ENCODE data around the gene MRPL41.

Gene MRPL41

DNA sequence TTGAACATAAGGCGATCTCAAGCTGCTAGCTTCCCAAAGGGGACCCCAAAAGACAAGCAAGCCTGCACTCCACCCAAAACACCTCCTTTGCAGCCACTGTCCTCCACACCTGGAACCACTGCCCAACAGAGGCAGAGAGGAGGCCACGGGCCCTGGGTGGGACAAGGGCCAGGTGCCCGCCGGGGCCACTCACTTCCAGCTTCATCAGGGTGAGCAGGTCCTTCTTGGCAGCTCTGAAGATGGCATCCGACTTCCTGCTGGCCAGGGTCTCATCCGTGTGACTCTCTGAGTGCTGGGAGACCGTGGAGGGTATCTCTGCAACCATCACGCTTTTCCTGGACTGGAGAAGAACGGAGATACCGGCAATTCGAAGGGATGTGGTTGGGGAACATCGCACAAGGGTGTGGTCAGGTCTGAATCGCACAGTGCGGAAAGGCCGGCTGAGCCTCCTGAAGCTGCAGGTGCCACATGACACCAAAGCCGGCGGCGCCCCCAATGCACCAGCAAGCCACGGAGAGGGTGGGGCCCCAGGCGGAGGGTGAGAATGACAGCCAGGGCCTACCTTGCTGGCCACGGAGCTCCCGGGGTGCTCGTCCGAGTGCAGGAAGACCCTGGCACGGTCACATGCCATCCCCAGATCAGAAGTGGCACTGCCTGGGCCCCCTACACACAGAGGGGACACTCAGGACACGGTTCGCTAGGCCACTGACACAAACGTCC, 46.1 kb upstream of the MRPL41 start:
- Histone ChIP-seq H4K8ac (ENCODE audit: low read depth, low read length) (no peak overlapping the region), H2BK5ac (ENCODE audit: low read length) (no peak overlapping the region), H2BK15ac (ENCODE audit: low read length) (no peak overlapping the region), H3K4ac (ENCODE audit: low read length) (no peak overlapping the region), H3K4me3 (ENCODE audit: low read length in 2 of 2) (peak overlapping the region in 1 of 2 donors; percentile 11), H3K4me2 (ENCODE audit: insufficient read depth, low read length, poor library complexity, severe bottlenecking) (no peak overlapping the region), H2AK5ac (ENCODE audit: low read depth, low read length) (no peak overlapping the region), H3K9me3 (replicated peaks in 1 of 2; ENCODE audit: control insufficient read depth in 2 of 2, insufficient read depth in 1 of 2, low read depth in 1 of 2, low read length in 2 of 2) (peaks cover 0 to 16% of the 10 kb centered on the region in 2 donors), H2BK120ac (ENCODE audit: low read depth, low read length) (no peak overlapping the region), H3K4me1 (ENCODE audit: control insufficient read depth in 2 of 2, insufficient read depth in 1 of 2, low read depth in 1 of 2, low read length in 2 of 2) (no peaks in the 10 kb centered on the region), H3K18ac (ENCODE audit: low read length) (no peak overlapping the region), H4K91ac (ENCODE audit: low read depth, low read length, poor library complexity) (no peak overlapping the region), H2AFZ (ENCODE audit: low read length) (no peak overlapping the region), H3K79me1 (ENCODE audit: low read depth, low read length) (no peaks in the 10 kb centered on the region), H3K9ac (ENCODE audit: low read depth, low read length, poor library complexity) (no peak overlapping the region), H3K23ac (ENCODE audit: low read depth, low read length, poor library complexity) (peak overlapping the region; percentile 23), H3K14ac (ENCODE audit: low read length) (peak overlapping the region; percentile 58), H3K27me3 (ENCODE audit: control insufficient read depth in 3 of 3, insufficient read depth in 3 of 3, low read depth in 1 of 3, low read length in 3 of 3) (no peaks in the 10 kb centered on the region), H3K27ac (replicated peaks; ENCODE audit: low read length) (no peak overlapping the region), H3K36me3 (replicated peaks in 1 of 2; ENCODE audit: control insufficient read depth in 2 of 2, insufficient read depth in 2 of 2, low read length in 2 of 2) (no peaks in the 10 kb centered on the region), H2BK12ac (ENCODE audit: low read length) (no peak overlapping the region)
- no CpG with 5 or more reads among the region's 28 CpGs for WGBS, 2 donors (ENCODE audit: extremely low coverage in 2 of 2, insufficient read length in 2 of 2, insufficient replicate concordance in 1 of 2)
- no peak for DNase-seq (ENCODE audit: low spot score)

DNA sequence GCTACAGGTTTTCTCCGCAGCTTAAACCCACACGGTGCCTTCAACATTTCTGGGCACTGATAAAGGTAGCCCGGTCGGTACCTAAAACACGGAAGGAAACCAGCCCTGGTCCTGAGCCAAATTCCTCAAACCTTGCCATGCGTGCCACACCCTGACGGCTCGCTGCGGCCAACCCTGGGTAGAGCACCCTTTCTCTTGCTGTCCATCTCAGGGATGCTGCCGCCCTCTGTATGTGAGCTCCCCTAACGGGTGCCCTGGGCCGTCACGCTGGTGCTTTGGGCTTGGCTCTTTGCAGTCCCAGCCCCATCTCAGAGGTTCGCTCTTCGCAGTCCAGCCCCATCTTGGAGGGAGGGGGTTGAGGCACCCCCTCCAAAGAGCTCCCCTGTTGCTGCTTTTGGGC, 45.4 kb upstream of the MRPL41 start:
- Histone ChIP-seq H2BK12ac (ENCODE audit: low read length) (no peak overlapping the region), H3K4me3 (ENCODE audit: low read length in 2 of 2) (peak overlapping the region in 1 of 2 donors; percentile 34), H2BK15ac (ENCODE audit: low read length) (no peak overlapping the region), H3K79me1 (ENCODE audit: low read depth, low read length) (no peaks in the 10 kb centered on the region), H3K27me3 (ENCODE audit: control insufficient read depth in 3 of 3, insufficient read depth in 3 of 3, low read depth in 1 of 3, low read length in 3 of 3) (no peaks in the 10 kb centered on the region), H4K8ac (ENCODE audit: low read depth, low read length) (no peak overlapping the region), H3K27ac (replicated peaks; ENCODE audit: low read length) (no peak overlapping the region), H2AFZ (ENCODE audit: low read length) (no peak overlapping the region), H3K4me2 (ENCODE audit: insufficient read depth, low read length, poor library complexity, severe bottlenecking) (no peak overlapping the region), H4K91ac (ENCODE audit: low read depth, low read length, poor library complexity) (no peak overlapping the region), H3K9ac (ENCODE audit: low read depth, low read length, poor library complexity) (no peak overlapping the region), H3K9me3 (replicated peaks in 1 of 2; ENCODE audit: control insufficient read depth in 2 of 2, insufficient read depth in 1 of 2, low read depth in 1 of 2, low read length in 2 of 2) (peaks cover 0 to 16% of the 10 kb centered on the region in 2 donors), H3K18ac (ENCODE audit: low read length) (peak overlapping the region; percentile 42), H3K4me1 (ENCODE audit: control insufficient read depth in 2 of 2, insufficient read depth in 1 of 2, low read depth in 1 of 2, low read length in 2 of 2) (no peaks in the 10 kb centered on the region), H3K36me3 (replicated peaks in 1 of 2; ENCODE audit: control insufficient read depth in 2 of 2, insufficient read depth in 2 of 2, low read length in 2 of 2) (no peaks in the 10 kb centered on the region), H3K14ac (ENCODE audit: low read length) (no peak overlapping the region), H2BK120ac (ENCODE audit: low read depth, low read length) (peak overlapping the region; percentile 17), H3K4ac (ENCODE audit: low read length) (no peak overlapping the region), H2AK5ac (ENCODE audit: low read depth, low read length) (no peak overlapping the region), H2BK5ac (ENCODE audit: low read length) (no peak overlapping the region), H3K23ac (ENCODE audit: low read depth, low read length, poor library complexity) (peak overlapping the region; percentile 5)
- no peak for DNase-seq (ENCODE audit: low spot score)
- WGBS, 2 donors (ENCODE audit: extremely low coverage in 2 of 2, insufficient read length in 2 of 2, insufficient replicate concordance in 1 of 2) = no CpG with 5 or more reads among the region's 15 CpGs

DNA sequence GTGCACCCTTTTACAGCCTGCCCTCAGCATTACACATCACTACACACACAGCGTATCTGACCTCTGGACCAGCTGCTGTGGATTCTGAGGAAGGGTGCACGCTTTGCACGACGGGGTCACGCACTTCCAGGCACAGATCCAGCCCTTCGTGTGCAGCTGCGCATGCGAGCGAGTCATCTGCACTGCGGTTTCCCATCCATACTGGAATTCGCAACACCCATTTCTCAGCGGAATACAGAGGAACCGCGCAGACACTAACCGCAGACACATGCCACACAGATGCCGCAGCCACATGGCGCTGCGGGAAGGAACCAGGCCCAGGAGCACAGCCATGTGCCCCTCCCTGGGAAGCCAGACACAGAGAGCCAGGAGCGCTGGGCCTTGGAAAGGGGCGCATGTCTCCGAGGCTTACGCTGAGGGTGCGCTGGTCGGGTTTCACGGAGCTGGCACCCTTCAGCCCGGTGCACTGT, 44.9 kb upstream of the MRPL41 start:
- peak overlapping the region in 1 of 2 donors; percentile 34 for H3K4me3 ChIP-seq (ENCODE audit: low read length in 2 of 2)
- H3K4me2 ChIP-seq (ENCODE audit: insufficient read depth, low read length, poor library complexity, severe bottlenecking) = no peak overlapping the region
- no peak for DNase-seq (ENCODE audit: low spot score)
- no CpG with 5 or more reads among the region's 26 CpGs for WGBS, 2 donors (ENCODE audit: extremely low coverage in 2 of 2, insufficient read length in 2 of 2, insufficient replicate concordance in 1 of 2)
- H4K8ac ChIP-seq (ENCODE audit: low read depth, low read length) = no peak overlapping the region
- H3K27me3 ChIP-seq (ENCODE audit: control insufficient read depth in 3 of 3, insufficient read depth in 3 of 3, low read depth in 1 of 3, low read length in 3 of 3) = no peaks in the 10 kb centered on the region
- peak overlapping the region; percentile 5 for H3K23ac ChIP-seq (ENCODE audit: low read depth, low read length, poor library complexity)
- H4K91ac ChIP-seq (ENCODE audit: low read depth, low read length, poor library complexity) = no peak overlapping the region
- H2BK120ac ChIP-seq (ENCODE audit: low read depth, low read length) = no peak overlapping the region
- H3K36me3 ChIP-seq (replicated peaks in 1 of 2; ENCODE audit: control insufficient read depth in 2 of 2, insufficient read depth in 2 of 2, low read length in 2 of 2) = no peaks in the 10 kb centered on the region
- H3K4ac ChIP-seq (ENCODE audit: low read length) = peak overlapping the region; percentile 85
- H3K4me1 ChIP-seq (ENCODE audit: control insufficient read depth in 2 of 2, insufficient read depth in 1 of 2, low read depth in 1 of 2, low read length in 2 of 2) = no peaks in the 10 kb centered on the region
- H3K18ac ChIP-seq (ENCODE audit: low read length) = no peak overlapping the region
- H3K9me3 ChIP-seq (replicated peaks in 1 of 2; ENCODE audit: control insufficient read depth in 2 of 2, insufficient read depth in 1 of 2, low read depth in 1 of 2, low read length in 2 of 2) = peaks cover 0 to 16% of the 10 kb centered on the region in 2 donors
- no peak overlapping the region for H3K27ac ChIP-seq (replicated peaks; ENCODE audit: low read length)
- H2BK5ac ChIP-seq (ENCODE audit: low read length) = no peak overlapping the region
- no peak overlapping the region for H2BK15ac ChIP-seq (ENCODE audit: low read length)
- no peak overlapping the region for H3K14ac ChIP-seq (ENCODE audit: low read length)
- no peak overlapping the region for H2BK12ac ChIP-seq (ENCODE audit: low read length)
- H3K79me1 ChIP-seq (ENCODE audit: low read depth, low read length) = no peaks in the 10 kb centered on the region
- no peak overlapping the region for H2AFZ ChIP-seq (ENCODE audit: low read length)
- H3K9ac ChIP-seq (ENCODE audit: low read depth, low read length, poor library complexity) = peak overlapping the region; percentile 54
- no peak overlapping the region for H2AK5ac ChIP-seq (ENCODE audit: low read depth, low read length)

DNA sequence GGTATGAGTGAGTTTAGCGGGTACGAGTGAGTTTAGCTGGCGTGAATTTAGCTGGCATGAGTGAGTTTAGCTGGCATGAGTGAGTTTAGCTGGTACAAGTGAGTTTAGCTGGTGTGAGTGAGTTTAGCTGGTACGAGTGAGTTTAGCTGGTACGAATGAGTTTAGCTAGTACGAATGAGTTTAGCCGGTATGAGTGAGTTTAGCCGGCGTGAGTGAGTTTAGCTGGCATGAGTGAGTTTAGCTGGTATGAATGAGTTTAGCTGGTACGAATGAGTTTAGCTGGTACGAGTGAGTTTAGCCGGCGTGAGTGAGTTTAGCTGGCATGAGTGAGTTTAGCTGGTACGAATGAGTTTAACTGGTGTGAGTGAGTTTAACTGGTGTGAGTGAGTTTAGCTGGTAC, 42.5 kb upstream of the MRPL41 start:
- no peak overlapping the region for H3K14ac ChIP-seq (ENCODE audit: low read length)
- H4K8ac ChIP-seq (ENCODE audit: low read depth, low read length) = no peak overlapping the region
- H2BK120ac ChIP-seq (ENCODE audit: low read depth, low read length) = no peak overlapping the region
- H2BK15ac ChIP-seq (ENCODE audit: low read length) = no peak overlapping the region
- no peaks in the 10 kb centered on the region for H3K36me3 ChIP-seq (replicated peaks in 1 of 2; ENCODE audit: control insufficient read depth in 2 of 2, insufficient read depth in 2 of 2, low read length in 2 of 2)
- H2BK12ac ChIP-seq (ENCODE audit: low read length) = no peak overlapping the region
- H3K4me3 ChIP-seq (ENCODE audit: low read length in 2 of 2) = no peak overlapping the region
- no peak overlapping the region for H3K23ac ChIP-seq (ENCODE audit: low read depth, low read length, poor library complexity)
- H3K27me3 ChIP-seq (ENCODE audit: control insufficient read depth in 3 of 3, insufficient read depth in 3 of 3, low read depth in 1 of 3, low read length in 3 of 3) = no peaks in the 10 kb centered on the region
- H3K4ac ChIP-seq (ENCODE audit: low read length) = no peak overlapping the region
- no peak overlapping the region for H3K27ac ChIP-seq (replicated peaks; ENCODE audit: low read length)
- H3K4me1 ChIP-seq (ENCODE audit: control insufficient read depth in 2 of 2, insufficient read depth in 1 of 2, low read depth in 1 of 2, low read length in 2 of 2) = no peaks in the 10 kb centered on the region
- DNase-seq (ENCODE audit: low spot score) = no peak
- H2AFZ ChIP-seq (ENCODE audit: low read length) = no peak overlapping the region
- no peak overlapping the region for H4K91ac ChIP-seq (ENCODE audit: low read depth, low read length, poor library complexity)
- H2BK5ac ChIP-seq (ENCODE audit: low read length) = no peak overlapping the region
- H3K9ac ChIP-seq (ENCODE audit: low read depth, low read length, poor library complexity) = peak overlapping the region; percentile 12
- no peaks in the 10 kb centered on the region for H3K79me1 ChIP-seq (ENCODE audit: low read depth, low read length)
- no peak overlapping the region for H3K18ac ChIP-seq (ENCODE audit: low read length)
- H3K4me2 ChIP-seq (ENCODE audit: insufficient read depth, low read length, poor library complexity, severe bottlenecking) = no peak overlapping the region
- no peak overlapping the region for H2AK5ac ChIP-seq (ENCODE audit: low read depth, low read length)
- WGBS, 2 donors (ENCODE audit: extremely low coverage in 2 of 2, insufficient read length in 2 of 2, insufficient replicate concordance in 1 of 2) = 100% methylated on average over 1 of the region's 14 CpGs; no CpG with 5 or more reads in 1 of the 2 donors
- peaks cover 0 to 16% of the 10 kb centered on the region in 2 donors for H3K9me3 ChIP-seq (replicated peaks in 1 of 2; ENCODE audit: control insufficient read depth in 2 of 2, insufficient read depth in 1 of 2, low read depth in 1 of 2, low read length in 2 of 2)
